Skeletal muscle cell (primary cell): ENCODE results near the gene BSND.

ENCODE experiments used
- DNase-seq: peaks from one replicate; pipeline ENCODE4 v3.0.0-alpha.2; 2010; ENCODE audit warnings: low read depth
- H3K4me3 ChIP-seq: 2 replicates; pipeline ENCODE4 v1.5.1; 2011; ENCODE audit warnings: low read depth, mild to moderate bottlenecking, control low read depth, low read length, moderate library complexity

BSND gene

GRCh38 chr1:54989473-54989872 is 9.3 kb upstream of the BSND start:
- H3K4me3 ChIP-seq = no peak overlapping the region
- DNase-seq = no peak

- no peak overlapping the region for H3K4me3 ChIP-seq
- DNase-seq = no peak
Measured at GRCh38 chr1:54989968-54990810, 8.5 kb upstream of the BSND start.

- H3K4me3 ChIP-seq = no peak overlapping the region
- DNase-seq = no peak
Measured at GRCh38 chr1:54990916-54991315, 7.8 kb upstream of the BSND start.

- no peak for DNase-seq
- no peak overlapping the region for H3K4me3 ChIP-seq
Measured at GRCh38 chr1:54991939-54992338, 6.8 kb upstream of the BSND start.

- H3K4me3 ChIP-seq = no peak overlapping the region
- no peak for DNase-seq
Measured at GRCh38 chr1:54993140-54993539, 5.6 kb upstream of the BSND start.

GRCh38 chr1:54994355-54994990 is 4.3 kb upstream of the BSND start:
- no peak for DNase-seq
- no peak overlapping the region for H3K4me3 ChIP-seq

- no peak for DNase-seq
- H3K4me3 ChIP-seq = no peak overlapping the region
Measured at GRCh38 chr1:54995013-54995760, 3.5 kb upstream of the BSND start.

GRCh38 chr1:54995835-54996234 is 2.9 kb upstream of the BSND start:
- no peak overlapping the region for H3K4me3 ChIP-seq
- DNase-seq = no peak

- no peak overlapping the region for H3K4me3 ChIP-seq
- no peak for DNase-seq
Measured at GRCh38 chr1:54996359-54996868, 2.3 kb upstream of the BSND start.

- no peak for DNase-seq
- no peak overlapping the region for H3K4me3 ChIP-seq
Measured at GRCh38 chr1:54996869-54997710, 1.6 kb upstream of the BSND start.

GRCh38 chr1:54997711-54997986 is 1.1 kb upstream of the BSND start:
- H3K4me3 ChIP-seq = no peak overlapping the region
- DNase-seq = no peak

- no peak overlapping the region for H3K4me3 ChIP-seq
- DNase-seq = no peak
Measured at GRCh38 chr1:54998100-54998499, 633 bp upstream of the BSND start.

- H3K4me3 ChIP-seq = no peak overlapping the region
- no peak for DNase-seq
Measured at GRCh38 chr1:55000110-55001085, 1.7 kb downstream of the BSND start.

- DNase-seq = no peak
Measured at GRCh38 chr1:55001311-55001710, 2.6 kb downstream of the BSND start.

GRCh38 chr1:55002686-55003085 is 4.0 kb downstream of the BSND start:
- no peak for DNase-seq
- H3K4me3 ChIP-seq = no peak overlapping the region

More at GRCh38 chr1:55001311-55001710, 2.6 kb downstream of the BSND start:
- H3K4me3 ChIP-seq = no peak overlapping the region

- DNase-seq = no peak
- H3K4me3 ChIP-seq = no peak overlapping the region
Measured at GRCh38 chr1:55005351-55006140, 6.8 kb downstream of the BSND start.

GRCh38 chr1:55006931-55007330 is 8.2 kb downstream of the BSND start:
- DNase-seq = no peak
- no peak overlapping the region for H3K4me3 ChIP-seq

- no peak overlapping the region for H3K4me3 ChIP-seq
- no peak for DNase-seq
Measured at GRCh38 chr1:55007625-55008024, 8.9 kb downstream of the BSND start.
